GM21723 (cell line): ENCODE measurements around the gene LRRC75A.

Experiments used
- ATAC-seq: cut with Tn5 transposase; IDR thresholded peaks from one replicate; pipeline ENCODE4 v1.9.1; 2021; ENCODE audit warnings: mild to moderate bottlenecking, moderate library complexity; ENCODE audit not compliant: unreplicated experiment

Gene LRRC75A

DNA sequence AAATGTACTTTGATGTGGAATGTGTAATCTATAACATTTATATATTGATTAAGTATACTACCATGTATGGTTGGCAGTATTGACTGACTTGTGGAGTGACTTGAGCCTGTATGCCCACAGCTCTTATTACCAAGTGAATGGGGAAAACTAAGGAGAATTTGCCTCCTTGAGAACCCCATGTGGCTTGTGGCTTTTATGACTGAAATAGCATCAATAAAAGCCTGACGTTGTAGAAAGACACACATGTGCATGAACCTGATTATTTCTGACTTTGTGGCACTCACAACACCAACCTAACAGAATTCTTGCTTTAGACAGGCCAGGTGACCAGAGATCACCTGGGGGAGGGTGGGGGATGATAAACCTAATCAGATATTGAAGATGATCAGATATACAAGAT is 2.1 kb upstream of the LRRC75A start:
- ATAC-seq, result no peak

DNA sequence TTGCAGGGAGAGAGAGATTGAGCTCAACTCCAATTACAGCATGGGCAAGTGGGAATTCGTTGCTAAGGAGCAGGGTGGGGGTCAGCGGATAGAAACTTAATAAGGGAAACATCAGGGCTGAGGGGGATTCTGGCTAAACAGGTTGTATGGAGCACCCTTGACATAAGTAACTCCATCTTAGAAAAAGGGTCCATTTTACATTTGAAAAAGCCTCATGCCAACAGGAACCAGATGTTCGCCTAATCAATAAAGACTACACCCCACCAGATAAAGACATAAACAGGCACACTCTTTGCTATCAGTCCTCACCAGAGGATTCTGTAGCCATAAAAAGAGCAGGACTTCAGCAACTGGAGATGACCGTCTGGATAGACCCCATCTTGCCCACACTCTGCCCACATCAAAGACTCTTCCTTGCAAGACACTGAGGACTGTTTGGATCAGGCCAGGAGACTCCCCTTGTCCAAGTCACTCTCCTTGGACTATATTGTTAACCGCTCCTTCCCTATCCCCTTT is 1.6 kb upstream of the LRRC75A start:
- ATAC-seq, result no peak

DNA sequence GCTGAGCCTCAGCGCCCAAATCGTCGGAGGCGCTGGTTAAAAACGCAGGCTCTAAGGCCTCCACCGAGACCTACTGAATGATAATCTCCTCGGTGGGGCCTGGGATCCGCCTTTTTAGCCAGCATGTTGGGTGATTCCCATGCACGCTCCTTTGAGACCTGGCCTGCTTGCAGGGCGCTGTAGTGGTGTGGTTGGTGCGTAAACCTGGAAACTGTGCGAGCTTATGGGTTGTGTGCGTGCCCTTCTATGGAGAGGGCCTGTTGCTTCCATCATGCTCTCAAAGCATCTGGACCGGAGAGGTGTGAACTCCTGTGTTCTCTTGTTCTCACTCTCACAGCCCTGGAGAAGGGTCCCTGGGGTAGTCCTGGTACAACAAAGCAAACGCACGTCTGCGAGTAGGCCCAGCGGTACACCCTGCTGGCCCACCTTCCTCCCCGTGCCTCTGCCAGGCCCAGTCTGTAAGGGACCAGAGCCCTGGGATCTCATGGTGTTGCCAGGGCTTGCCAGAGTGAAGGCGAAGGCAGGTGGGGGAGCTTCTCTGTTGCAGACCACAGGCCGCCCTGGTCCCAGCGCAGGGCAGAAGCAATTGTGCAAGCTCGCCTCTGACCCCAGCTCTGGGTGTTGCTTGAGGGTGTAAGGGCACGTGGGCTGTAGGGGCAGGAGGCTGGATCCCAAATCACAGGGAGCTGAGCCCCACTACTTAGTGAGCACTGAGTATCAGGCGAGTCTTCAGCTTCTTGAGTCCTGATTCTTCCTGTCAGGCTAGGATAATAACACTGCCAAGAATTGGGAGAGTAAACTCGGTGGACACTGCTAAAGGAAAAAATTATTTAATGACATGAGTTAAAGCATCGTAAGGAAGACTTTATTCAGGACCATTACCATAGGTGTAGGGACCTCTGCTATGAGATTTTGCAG is 879 bp upstream of the LRRC75A start:
- ATAC-seq, result no peak

DNA sequence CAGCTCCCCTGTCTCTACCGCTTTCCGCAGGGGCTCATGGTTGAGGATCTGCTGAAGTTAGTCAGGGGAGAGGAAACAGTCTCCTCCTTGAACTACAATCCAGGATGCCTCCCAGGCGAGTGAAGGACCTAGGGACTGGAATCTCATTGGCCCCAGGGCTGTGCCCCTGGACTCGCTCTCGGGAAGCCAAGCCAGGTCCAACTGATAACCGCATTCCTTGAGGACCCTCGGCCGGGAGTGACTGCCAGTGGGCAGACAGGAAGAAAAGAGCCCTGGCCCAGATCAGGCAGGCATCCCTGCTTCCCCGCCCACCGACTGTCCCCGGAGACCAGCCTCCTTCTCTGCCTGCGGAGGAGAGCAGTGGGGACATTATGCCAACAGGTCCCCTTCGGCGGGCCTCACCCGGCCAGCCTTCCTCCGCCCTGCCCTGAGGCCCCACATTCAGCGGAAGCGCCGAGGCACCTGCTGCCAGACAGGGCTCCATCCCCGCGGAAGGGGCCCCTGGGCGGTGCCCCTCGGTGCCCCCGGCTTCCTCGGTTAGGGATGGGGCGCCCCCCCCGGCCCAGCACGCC is 776 bp downstream of the LRRC75A start:
- no peak for ATAC-seq

DNA sequence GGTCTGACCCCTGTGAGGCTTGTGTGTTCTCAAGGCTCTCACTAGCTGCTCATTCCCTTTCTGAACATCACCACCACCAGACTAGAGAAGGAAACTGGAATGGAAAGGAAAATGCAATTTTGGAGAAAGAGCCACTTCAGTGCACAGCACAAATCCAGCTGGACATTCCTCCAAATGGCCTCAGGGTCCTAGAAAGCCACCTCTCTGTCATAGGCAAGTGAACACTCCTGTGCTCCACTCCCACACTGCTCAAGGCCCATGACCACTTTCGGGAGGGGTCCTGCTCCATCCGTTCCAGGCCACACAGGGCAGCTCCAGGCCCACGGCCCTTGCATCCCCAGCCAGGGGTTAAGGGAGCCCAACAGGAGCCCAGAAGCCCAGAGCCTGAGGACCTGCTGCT is 2.6 kb downstream of the LRRC75A start:
- no peak for ATAC-seq

DNA sequence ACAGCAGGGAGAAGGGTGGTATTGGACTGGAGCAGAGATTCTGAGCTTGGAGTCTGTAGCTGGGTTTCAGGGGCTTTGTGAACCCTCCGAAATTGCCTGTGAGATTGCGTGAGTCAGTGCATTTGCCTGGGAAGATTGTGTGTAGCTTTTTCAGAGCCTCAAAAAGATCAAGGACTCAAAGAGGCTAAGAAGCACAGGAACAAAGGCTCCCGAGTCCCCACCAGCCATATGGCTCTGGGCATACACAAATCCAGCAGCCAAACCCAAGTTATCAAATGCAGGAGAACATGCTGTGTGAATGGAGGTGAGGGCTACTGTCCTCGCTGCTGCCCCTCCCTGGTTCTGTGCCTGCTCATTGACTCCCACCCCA is 3.0 kb downstream of the LRRC75A start:
- ATAC-seq, result no peak

DNA sequence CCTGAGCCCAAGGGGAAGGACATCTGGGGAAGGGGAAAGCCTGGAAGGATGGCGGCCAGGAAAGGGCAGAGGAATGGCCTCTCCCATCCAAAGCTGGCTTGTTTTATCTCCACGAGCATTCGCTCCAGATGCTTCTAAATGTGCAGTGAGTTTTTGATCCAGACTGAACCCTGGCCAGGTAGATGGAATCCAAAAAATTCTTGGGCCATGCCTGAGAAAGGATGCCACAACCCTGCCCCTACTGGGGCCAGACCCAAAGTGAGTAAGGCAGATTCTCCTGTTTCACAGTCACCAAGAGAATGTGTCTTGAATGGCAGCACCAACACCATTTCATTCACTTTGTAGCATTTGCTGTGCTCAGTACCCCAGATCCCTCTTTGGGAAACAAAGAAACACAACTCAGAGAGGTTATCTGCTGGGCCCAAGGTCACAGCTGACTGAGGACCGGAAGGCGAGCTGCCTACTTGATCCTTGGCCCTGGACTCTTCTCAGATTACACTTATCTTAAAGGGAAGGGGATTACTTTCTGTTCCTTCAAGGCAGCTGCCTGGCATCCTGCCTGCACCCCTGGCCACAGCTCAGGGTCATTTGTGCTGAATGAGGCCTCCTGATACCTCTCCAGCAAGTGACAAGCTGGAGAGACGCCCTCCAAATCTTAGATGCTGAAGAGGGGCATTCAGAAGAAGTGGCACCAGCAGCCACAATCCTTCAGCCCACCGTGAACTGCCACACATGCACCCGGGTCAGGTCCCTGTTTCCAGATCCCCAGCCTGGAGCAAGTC is 3.6 kb downstream of the LRRC75A start:
- ATAC-seq, result no peak

DNA sequence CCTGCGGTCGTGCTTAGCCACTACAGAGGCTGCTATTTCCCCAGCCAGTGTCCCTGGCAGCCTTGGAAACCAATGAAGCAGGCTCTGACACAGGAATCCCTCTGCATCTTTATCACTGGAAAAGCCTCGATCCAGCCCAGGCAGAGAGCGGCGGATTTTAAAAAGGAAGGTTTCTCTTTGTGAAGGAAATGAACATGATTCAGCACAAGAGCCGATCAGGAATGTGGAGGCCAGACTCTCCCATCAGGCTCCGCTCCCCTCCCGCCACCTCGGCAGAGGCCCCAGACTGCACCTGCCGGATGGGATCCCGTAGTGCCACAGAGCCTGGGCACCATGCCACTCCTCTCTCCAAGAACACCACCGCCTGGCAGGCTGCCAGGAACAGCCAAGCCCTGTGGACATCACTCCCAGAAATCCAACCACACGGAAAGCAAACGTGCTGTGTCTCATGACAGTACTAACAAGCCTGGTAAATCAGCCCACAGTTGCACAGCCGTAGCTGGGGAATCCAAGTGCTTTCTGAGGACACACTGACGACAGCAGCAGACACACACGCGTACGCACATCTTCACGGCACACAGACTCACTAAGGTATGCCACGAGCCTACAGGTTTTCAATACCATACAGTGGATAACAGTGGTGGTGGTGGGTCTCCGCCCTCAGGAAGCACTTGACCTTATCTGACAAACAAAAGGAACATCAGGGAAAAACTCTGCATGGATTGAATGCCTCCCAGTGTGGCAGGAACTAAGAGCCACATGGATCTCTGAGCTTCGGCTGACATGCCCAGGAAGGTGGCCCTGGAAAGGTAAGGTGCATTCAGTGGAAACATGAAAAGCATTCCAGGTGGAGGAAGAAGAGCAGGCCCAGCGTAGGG is 5.4 kb downstream of the LRRC75A start:
- ATAC-seq, result no peak

DNA sequence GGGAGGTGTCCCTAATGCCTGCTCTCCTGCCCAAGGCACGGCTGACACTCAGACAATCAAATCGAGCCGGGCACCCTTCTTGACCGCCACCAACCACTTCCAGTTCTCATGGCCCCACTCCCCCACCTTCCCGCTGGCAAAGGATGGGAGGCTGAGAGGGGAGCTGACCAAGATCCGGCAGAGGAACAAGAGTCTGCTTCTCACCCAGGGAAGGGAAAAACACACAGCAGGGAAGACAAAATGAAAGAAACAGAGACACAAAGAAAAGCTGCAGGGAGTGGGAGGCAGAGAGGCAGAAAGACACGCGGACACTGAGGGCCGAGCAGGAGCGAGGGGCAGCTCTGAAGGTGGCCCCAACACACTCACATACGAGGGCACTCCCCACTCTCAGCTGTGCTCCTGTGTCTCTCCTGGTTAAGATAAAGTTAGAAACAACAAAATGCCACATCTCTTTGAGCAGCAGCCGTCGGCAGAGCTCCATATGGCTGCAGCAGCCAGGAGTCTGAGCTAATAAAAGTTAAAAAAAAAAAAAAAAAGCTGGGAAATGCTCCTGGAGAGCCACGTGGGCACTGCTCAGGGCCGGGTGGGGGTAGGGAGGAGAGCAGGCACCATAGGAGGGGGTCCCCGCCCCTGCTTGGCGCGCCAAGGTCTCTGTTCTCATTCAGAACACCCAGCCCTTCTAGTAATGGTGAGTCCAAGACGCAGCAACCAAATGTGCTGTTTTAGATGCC is 7.4 kb downstream of the LRRC75A start:
- no peak for ATAC-seq

DNA sequence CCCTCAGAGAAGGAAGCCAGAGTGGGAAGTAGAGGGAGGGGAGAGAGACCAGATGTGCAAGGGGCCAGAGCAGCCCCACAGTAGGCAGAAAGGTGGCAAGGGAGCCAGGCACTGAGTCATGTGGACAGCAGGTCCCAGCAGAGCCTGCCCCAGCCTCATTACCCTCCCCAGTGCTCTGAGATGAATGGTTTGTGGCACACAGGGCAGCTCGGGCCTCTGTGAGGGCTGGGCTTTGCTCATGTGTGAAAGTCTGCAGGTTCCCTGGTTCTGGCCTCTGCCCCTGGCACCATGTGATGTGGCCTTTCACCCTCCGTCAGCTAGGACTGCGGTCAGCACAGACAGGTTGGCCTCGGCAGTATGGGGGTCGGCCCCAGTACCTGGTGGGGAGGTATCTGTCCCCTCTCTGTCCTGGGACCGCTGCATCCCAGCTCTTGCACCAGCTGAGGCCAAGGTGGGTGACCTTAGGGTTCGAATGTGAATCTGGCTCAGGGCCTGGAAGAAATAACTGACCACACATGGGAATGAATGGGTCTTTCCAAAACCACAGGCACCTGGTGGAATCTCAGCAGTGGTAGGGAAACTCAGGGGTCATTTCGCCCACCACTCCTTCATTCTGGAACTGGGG is 8.9 kb downstream of the LRRC75A start:
- ATAC-seq, result no peak

DNA sequence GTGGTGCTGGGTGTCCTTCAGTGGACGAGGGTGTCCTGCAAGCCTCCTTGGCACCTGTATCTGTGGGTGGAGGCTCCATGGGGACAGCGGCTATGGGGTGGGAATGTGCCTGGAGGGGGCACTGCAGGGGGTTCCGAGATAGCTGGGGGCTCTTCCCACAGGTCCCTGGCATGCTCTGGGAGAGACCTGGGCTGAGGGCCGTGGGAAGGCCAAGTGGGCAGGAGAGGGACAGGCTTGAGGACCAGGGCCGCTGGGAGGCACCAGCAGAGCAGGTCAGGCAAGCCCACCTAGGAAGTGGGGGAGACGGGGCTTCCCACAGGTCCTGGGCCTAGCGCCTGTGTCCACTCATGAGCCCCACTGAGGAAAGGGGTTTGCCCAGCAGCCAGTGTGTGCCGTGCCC is 9.7 kb downstream of the LRRC75A start:
- no peak for ATAC-seq

DNA sequence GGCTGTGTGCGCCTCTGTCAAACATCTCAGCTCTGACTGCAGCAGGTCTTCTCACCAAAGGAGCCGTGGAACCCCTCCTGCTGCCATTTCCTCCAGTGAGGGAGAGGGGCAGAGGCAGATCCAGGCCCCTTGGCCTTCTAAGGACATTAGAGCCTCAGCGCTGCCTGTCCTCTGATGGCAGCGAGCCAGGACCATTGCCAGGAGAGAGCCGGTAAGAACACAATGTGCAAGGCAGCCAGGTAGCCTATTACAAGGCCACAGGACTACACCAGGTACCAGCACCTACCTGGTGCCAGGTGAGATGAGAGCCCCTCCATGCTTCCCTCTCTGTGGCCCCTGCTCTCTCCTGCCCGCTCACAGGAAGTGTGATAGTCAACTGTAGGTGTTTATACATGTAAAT is 11.0 kb downstream of the LRRC75A start:
- no peak for ATAC-seq

DNA sequence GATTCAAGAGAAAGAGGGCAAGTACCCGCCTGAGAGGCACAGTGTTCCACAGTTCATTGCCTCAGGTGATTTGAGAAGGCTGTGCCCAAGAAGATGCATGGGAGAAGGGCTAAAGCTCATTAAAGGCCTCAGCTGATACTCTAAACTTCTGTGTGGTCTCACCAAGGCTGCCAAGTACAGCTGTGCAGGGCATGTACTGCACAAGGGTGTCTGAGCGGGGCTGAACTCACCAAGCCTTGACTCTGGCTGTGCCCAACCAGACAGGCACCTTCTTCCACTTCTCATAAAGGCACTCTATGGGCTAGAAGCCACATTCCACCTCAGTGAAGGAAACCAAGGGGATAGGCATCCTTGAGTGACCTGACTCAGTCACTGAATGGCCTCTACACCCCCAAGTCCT is 12.7 kb downstream of the LRRC75A start:
- ATAC-seq, result no peak

DNA sequence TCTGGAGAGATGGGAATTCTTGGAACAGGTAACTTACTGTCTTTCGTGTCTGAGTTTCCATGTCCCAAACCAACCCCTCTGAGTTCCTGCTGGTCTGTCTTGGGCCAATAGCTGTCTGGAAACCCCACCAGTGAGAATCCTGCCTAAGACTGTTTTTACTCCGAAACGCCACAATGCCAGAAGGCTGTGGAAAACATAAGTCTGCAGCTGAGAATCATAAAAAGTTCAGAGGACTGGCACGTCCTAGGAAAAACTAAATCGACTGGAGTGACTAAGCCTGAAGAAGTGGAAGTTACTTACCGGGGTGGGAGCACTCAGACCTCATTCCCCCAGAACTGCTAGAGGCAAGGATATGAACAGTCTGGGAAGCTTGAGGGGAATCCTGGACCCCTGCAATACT is 13.3 kb downstream of the LRRC75A start:
- no peak for ATAC-seq

DNA sequence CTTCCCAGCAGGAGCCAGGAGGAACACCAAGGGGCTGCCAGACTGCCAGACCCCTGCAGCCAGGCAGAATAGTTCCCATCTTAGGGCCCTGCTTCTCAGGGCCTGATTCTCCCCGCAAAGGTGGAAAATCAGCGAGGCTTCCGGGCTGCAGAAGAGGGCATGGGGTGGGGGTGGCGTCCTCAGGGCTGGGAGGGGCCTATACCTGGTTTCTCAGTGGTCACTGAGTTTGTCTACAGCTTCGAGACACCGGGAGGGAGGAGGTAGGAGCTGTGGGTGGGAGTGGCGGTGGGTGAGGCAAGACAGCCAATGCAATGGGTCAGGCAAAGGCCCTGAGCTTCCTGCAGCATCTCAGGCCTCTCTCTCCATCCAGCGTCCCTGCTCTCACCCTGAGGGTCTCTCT is 14.3 kb downstream of the LRRC75A start:
- ATAC-seq, result no peak

DNA sequence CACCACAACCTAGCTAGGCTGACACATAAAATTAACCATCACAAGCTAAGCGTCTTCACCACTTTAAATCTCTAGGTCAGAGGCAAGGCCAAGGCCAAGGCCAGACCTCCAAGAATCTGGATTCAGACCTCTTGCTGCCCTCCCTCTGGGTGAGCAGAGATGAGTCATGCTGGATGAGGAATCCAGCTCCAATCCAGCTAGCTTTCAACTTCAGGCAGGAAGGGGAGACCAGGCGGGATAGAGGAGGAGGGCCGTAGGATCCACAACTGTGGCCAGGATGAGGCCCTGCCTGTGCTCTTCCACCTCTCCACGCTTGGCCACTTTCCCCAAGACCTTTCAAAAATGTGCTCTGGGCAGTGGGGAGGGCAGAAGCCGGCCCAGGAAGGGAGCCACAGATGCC is 14.7 kb downstream of the LRRC75A start:
- ATAC-seq, result no peak

DNA sequence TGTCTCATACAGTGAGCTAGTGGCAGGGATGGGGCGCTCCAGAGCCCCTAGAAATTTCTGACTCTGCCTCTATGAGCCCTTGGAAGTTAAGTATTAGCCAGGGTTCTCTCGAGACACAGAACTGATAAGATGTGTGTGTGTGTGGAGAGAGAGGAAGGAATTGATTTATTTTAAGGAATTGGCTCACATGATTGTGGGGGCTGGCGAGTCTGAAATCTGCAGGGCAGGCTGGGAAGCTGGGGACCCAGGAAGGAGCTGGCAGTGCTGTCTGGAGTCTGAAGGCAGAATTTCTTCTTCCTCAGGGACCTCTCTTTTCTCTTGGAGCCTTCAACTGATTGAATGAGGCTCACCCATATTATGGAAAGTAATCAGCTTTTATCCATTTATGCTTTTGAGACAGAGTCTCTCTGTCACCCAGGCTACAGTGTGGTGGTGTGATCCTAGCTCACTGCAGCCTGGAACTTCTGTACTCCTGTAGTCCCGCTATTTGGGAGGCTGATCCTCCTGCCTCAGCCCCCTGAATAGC is 16.8 kb downstream of the LRRC75A start:
- no peak for ATAC-seq

DNA sequence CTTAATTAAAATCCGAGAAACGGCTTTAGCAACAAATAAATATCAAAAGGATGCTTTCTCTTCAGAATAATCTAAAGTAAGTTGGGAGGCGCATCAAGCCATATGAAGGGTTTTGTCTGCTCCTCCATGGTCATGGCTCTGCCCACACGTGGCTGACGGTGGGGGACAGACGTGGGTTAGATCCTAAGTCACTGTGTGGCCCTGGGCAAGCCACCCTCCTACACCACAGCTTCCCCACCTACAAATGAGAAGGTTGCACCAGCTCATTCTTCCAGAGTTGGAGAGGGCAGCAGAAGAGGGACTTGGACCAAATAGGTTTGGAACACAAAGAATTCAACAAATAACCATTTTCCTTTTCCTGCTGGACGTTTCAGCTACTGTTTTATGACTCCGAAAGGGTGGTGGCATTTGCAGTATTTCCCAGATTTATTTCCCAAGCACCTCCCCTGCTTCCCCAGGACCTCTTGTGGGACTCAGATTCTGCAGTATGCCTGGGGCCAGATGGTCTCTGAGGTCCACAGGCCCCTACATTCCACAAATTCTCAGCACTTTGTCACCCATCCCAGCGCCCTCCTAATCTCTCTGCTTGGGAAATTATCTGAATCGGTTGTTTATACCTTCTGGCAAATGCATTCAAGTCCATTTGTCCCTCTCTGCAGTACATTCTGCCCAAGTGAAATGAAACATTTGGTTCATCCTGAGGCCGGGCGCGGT is 17.8 kb downstream of the LRRC75A start:
- no peak for ATAC-seq
